PC-9 (cell line): ENCODE results near the gene CSF3R.

Source experiments
- CTCF ChIP-seq: fragments of 200-600 bp; sonication (generic); conservative IDR thresholded peaks from 2 replicates; pipeline ENCODE4 v1.6.1; 2017; ENCODE audit warnings: mixed run types, antibody characterized with exemption, mild to moderate bottlenecking, moderate library complexity
- EZH2 ChIP-seq: fragments of 200-600 bp; sonication (generic); IDR thresholded peaks from 2 replicates; pipeline ENCODE4 v1.8.0; 2017; ENCODE audit warnings: antibody characterized with exemption, low read depth

- TF ChIP-seq CTCF (no peak), EZH2 (no peak)
Measured at GRCh38 chr1:36421649-36422048, 61.1 kb downstream of the CSF3R start.
